ENCODE measurements around the gene SESTD1. TPM values are rescaled to one million over a fixed set of nuclear protein-coding genes. Genes with fewer than 3 reads are reported as not detected.

Gene SESTD1
- total RNA-seq, 1 experiment from 2014 or later = 26.6 TPM

GRCh38 chr2:179133016-179133415, 131.6 kb downstream of the SESTD1 start (continued):
- TF ChIP-seq REST (IDR thresholded peaks at IDR 0.05; ENCODE audit: low read depth) = no peak

- no peak overlapping the region for H3K9ac ChIP-seq (ENCODE audit: low read length)
- H2AFZ ChIP-seq (ENCODE audit: low read depth, low read length, poor library complexity, severe bottlenecking) = no peak overlapping the region
- intact Hi-C loops (cut with micrococcal nuclease) = no loop called here
- CTCF ChIA-PET = no interaction called here
- POLR2A ChIA-PET = no interaction called here
- ATAC-seq = no peak
- no peak for DNase-seq (ENCODE audit: low read depth, low spot score)
- no peaks in the 10 kb centered on the region for H3K27me3 ChIP-seq (ENCODE audit: insufficient read depth, low read length)
- H3K27ac ChIP-seq (ENCODE audit: low read depth, low read length) = no peak overlapping the region
- no peaks in the 10 kb centered on the region for H3K4me1 ChIP-seq (ENCODE audit: control insufficient read depth in 1 of 2, insufficient read depth in 2 of 2, low read length in 2 of 2)
- H3K36me3 ChIP-seq (ENCODE audit: control insufficient read depth in 1 of 2, insufficient read depth in 2 of 2, low read length in 2 of 2) = no peaks in the 10 kb centered on the region
- BruUV-seq (replicated peaks) = no TSS peak
- no peaks in the 10 kb centered on the region for H3K9me2 ChIP-seq (ENCODE audit: insufficient read depth)
- RAD21 ChIA-PET (ENCODE audit: low non-redundant PET in 1 of 2, low total read pairs in 2 of 2, uncharacterized antibody in 2 of 2, unreplicated experiment in 2 of 2) = no interaction called here
- H3K79me2 ChIP-seq (ENCODE audit: insufficient read depth, low read length) = no peaks in the 10 kb centered on the region
- no peaks in the 10 kb centered on the region for H3K9me3 ChIP-seq (ENCODE audit: control insufficient read depth in 1 of 2, insufficient read depth in 1 of 2, low read depth in 1 of 2, low read length in 2 of 2)
- TF ChIP-seq POLR2AphosphoS5 (IDR thresholded peaks at IDR 0.05; ENCODE audit: low read depth, low read length) = no peak
- TF ChIP-seq FOSL1 (IDR thresholded peaks at IDR 0.05; ENCODE audit: low read depth) = no peak
- no peak for TF ChIP-seq YY1 (IDR thresholded peaks at IDR 0.05; ENCODE audit: extremely low read depth, insufficient replicate concordance, low read depth, low read length)
- TF ChIP-seq CEBPB (IDR thresholded peaks at IDR 0.05; ENCODE audit: low read depth) = no peak
- no peak for TF ChIP-seq EZH2 (IDR thresholded peaks at IDR 0.05)
- no peak for TF ChIP-seq EGR1 (IDR thresholded peaks at IDR 0.05; ENCODE audit: low read depth)
- no peak for TF ChIP-seq REST (IDR thresholded peaks at IDR 0.05; ENCODE audit: low read depth)
- no peak for TF ChIP-seq EZH2phosphoT487 (IDR thresholded peaks at IDR 0.05; ENCODE audit: borderline replicate concordance)
- TF ChIP-seq TCF7L2 (IDR thresholded peaks at IDR 0.05; ENCODE audit: borderline replicate concordance, extremely low read depth, insufficient read depth, insufficient read length) = no peak
- no peak for TF ChIP-seq ZNF274 (IDR thresholded peaks at IDR 0.05; ENCODE audit: low read depth, low read length)
- TF ChIP-seq CTCF (IDR thresholded peaks at IDR 0.05 in 2 of 3, conservative IDR thresholded peaks at IDR 0.05 in 1 of 3; ENCODE audit: borderline replicate concordance in 1 of 3, insufficient read depth in 1 of 3, low read depth in 2 of 3, low read length in 2 of 3) = no peak
- no peak for TF ChIP-seq ZFX (IDR thresholded peaks at IDR 0.05)
- H4K20me1 ChIP-seq (ENCODE audit: insufficient read depth) = no peaks in the 10 kb centered on the region
- H3K4me2 ChIP-seq (ENCODE audit: low read length) = no peak overlapping the region
- H3K4me3 ChIP-seq (replicated peaks in 1 of 2; ENCODE audit: low read depth in 1 of 2, low read length in 2 of 2) = no peak overlapping the region
These were observed 132.6 kb downstream of the SESTD1 start for GRCh38 chr2:179132076-179132475.

Data from HCT116 (cell line).